Measurements from ENCODE around the gene CTSD.

DNA sequence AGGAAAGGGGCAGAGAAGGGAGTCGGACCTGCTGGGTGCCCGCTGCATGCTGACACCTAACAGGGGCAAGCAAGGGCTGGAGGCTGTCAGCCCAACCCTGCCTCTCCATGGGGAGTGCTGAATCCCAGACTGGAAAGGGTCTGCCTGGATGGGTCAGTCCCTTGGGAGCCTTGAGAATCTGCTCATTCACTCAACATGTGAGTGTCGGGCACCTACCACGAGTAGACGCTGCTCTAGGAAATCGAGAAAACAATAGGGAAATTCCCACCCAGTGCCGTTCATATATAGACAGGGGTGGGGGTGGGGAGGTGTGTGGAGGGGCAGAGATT, 4.4 kb upstream of the CTSD start:
- no peak for TF ChIP-seq CTCF (IDR thresholded peaks at IDR 0.05)
- no peak for TF ChIP-seq ZFX (IDR thresholded peaks at IDR 0.05; ENCODE audit: borderline replicate concordance)
